ENCODE measurements around the gene C4A.
"Not testable (repeated sequence)": the region's sequence is repeated elsewhere in the genome, so short reads cannot be mapped to it uniquely, and the experiment has no call there.

GRCh38 chr6:31980998-31981397 is 859 bp upstream of the C4A start:
- TF ChIP-seq CTCF, POLR2A (IDR thresholded peaks at IDR 0.05): not testable (repeated sequence)

Measured in lower leg skin (tissue), 3 donors.